Endodermal cell (in vitro differentiated cells): ENCODE measurements around the gene TESK2. TPM values are rescaled to one million over a fixed set of nuclear protein-coding genes. Genes with fewer than 3 reads are reported as not detected.

ENCODE experiments used
- DNase-seq: peaks from one replicate; pipeline ENCODE4 v3.0.0-alpha.2; 2017
- H3K27ac ChIP-seq: 2 replicates; pipeline ENCODE4 v1.5.1; 2013; ENCODE audit warnings: mild to moderate bottlenecking, low read depth, low read length, moderate library complexity
- H3K27me3 ChIP-seq: 2 replicates; pipeline ENCODE4 v1.6.1; 2013; ENCODE audit warnings: mild to moderate bottlenecking, low read length, moderate library complexity; ENCODE audit not compliant: insufficient read depth, control insufficient read depth, poor library complexity, severe bottlenecking
- H3K36me3 ChIP-seq: 2 replicates; pipeline ENCODE4 v1.7.0; 2013; ENCODE audit warnings: mild to moderate bottlenecking, low read length, moderate library complexity; ENCODE audit not compliant: control insufficient read depth, insufficient read depth
- H3K4me1 ChIP-seq: one replicate; pipeline ENCODE4 v1.7.0; 2013; ENCODE audit warnings: low read length; ENCODE audit not compliant: control insufficient read depth, insufficient read depth
- H3K4me3 ChIP-seq: 2 replicates; pipeline ENCODE4 v1.5.1; 2013; ENCODE audit warnings: mild to moderate bottlenecking, low read length, moderate library complexity
- H3K9ac ChIP-seq: 2 replicates; pipeline ENCODE4 v1.6.1; 2013; ENCODE audit warnings: mild to moderate bottlenecking, low read length, moderate library complexity; ENCODE audit not compliant: poor library complexity, severe bottlenecking; ENCODE audit errors: extremely low read depth
- H3K9me3 ChIP-seq: 2 replicates; pipeline ENCODE4 v1.6.1; 2013; ENCODE audit warnings: mild to moderate bottlenecking, low read length, moderate library complexity; ENCODE audit not compliant: control insufficient read depth
- H3K27ac Mint-ChIP-seq: 2 replicates; pipeline ENCODE4 v1.8.0; 2020; ENCODE audit warnings: mixed read lengths
- H3K27me3 Mint-ChIP-seq: 2 replicates; pipeline ENCODE4 v1.8.0; 2021; ENCODE audit warnings: mild to moderate bottlenecking, mixed read lengths; ENCODE audit not compliant: insufficient read depth
- H3K36me3 Mint-ChIP-seq: 2 replicates; pipeline ENCODE4 v1.8.0; 2020; ENCODE audit warnings: low read depth, mixed read lengths
- H3K4me1 Mint-ChIP-seq: 2 replicates; pipeline ENCODE4 v1.8.0; 2020; ENCODE audit warnings: mixed read lengths
- H3K4me3 Mint-ChIP-seq: 2 replicates; pipeline ENCODE4 v1.8.0; 2020; ENCODE audit warnings: mild to moderate bottlenecking, moderate library complexity, mixed read lengths
- H3K9me3 Mint-ChIP-seq: 2 replicates; pipeline ENCODE4 v1.8.0; 2020; ENCODE audit warnings: mild to moderate bottlenecking, mixed read lengths
- WGBS, 2 experiments: methylation state at CpG; one replicate each; pipeline versions ENCODE4 v1.1.5 to v1.1.7; 2013; ENCODE audit warnings: missing lambda C conversion rate in 2 of 2, mixed read lengths in 1 of 2; ENCODE audit not compliant: insufficient coverage in 1 of 2, insufficient read length in 1 of 2; 5-methylcytosine and 5-hydroxymethylcytosine counted together
- total RNA-seq, 2 donors: library from RNA; stranded (reverse); fragmentation: NEBNext Ultra II Directional in 1 of 2; extraction: Animal tissue kit (Norgen Biotek cat#: 25700) in 1 of 2; gene quantifications; 2 replicates in 1 of 2; 3 replicates in 1 of 2; pipeline ENCODE4 v1.2.1, GENCODE V29; 2021
- TF ChIP-seq, protein P1 (sequence below): fragments of 200-600 bp; sonication (generic); conservative IDR thresholded peaks from 2 replicates; pipeline ENCODE4 v1.5.0; 2021; ENCODE audit warnings: antibody characterized with exemption, mild to moderate bottlenecking

The TESK2 gene
- total RNA-seq, 2 donors from 2014 or later = 9.7 to 10.3 TPM

DNA sequence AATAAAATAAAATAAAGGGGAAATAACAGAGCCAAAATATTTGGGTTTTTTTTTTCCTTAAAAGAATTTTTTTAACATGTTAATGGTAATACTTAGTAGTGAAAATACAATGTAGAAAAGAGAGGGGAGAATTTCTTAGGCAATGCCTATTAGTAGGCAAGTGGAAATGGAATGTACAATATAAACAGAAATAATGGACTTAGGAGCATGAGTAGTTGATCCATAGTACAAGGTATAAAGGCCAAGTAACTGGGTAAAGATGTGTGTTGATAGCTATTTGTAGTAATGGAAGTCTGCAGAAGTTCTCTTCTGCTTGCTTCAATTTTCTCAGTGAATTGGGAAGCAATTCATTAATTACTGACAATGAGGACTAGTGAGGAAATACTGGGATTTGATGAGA is 34.4 kb downstream of the TESK2 start:
- H3K4me3 Mint-ChIP-seq = no peak overlapping the region
- no peak overlapping the region for H3K27ac Mint-ChIP-seq
- Histone ChIP-seq H3K27me3 (no peaks in the 10 kb centered on the region), H3K27ac (no peak overlapping the region), H3K4me1 (no peaks in the 10 kb centered on the region), H3K9me3 (no peaks in the 10 kb centered on the region), H3K9ac (no peak overlapping the region), H3K36me3 (no peaks in the 10 kb centered on the region), H3K4me3 (no peak overlapping the region)
- H3K36me3 Mint-ChIP-seq = peaks cover 3% of the 10 kb centered on the region
- peaks cover 3% of the 10 kb centered on the region for H3K4me1 Mint-ChIP-seq
- no peaks in the 10 kb centered on the region for H3K27me3 Mint-ChIP-seq
- H3K9me3 Mint-ChIP-seq = no peaks in the 10 kb centered on the region
- no peak for DNase-seq
- TF ChIP-seq, protein P1, sequence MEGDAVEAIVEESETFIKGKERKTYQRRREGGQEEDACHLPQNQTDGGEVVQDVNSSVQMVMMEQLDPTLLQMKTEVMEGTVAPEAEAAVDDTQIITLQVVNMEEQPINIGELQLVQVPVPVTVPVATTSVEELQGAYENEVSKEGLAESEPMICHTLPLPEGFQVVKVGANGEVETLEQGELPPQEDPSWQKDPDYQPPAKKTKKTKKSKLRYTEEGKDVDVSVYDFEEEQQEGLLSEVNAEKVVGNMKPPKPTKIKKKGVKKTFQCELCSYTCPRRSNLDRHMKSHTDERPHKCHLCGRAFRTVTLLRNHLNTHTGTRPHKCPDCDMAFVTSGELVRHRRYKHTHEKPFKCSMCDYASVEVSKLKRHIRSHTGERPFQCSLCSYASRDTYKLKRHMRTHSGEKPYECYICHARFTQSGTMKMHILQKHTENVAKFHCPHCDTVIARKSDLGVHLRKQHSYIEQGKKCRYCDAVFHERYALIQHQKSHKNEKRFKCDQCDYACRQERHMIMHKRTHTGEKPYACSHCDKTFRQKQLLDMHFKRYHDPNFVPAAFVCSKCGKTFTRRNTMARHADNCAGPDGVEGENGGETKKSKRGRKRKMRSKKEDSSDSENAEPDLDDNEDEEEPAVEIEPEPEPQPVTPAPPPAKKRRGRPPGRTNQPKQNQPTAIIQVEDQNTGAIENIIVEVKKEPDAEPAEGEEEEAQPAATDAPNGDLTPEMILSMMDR = no peak

DNA sequence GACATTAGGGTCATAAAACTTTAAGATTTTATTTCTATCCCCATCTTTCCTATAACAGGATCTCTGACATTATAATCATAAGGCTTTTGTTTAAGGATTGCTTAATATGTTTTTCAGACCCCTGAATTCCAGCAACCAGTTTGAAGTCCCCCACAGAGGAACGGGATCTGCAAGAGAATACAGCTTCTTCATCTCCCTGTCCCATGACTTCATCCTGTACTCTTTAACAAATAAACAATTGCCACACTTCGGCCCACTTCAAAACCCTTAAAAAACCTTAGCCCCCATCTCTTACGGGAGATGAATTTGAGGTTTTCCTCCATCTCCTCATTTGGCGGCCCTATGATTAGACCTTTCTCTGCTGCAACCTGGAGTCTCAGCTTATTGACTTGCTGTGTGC is 35.8 kb downstream of the TESK2 start:
- TF ChIP-seq, protein P1 = no peak
- WGBS, 2 experiments = 61 to 78% methylated on average over 4 of the region's 4 CpGs
- H3K36me3 ChIP-seq = no peaks in the 10 kb centered on the region
- H3K27me3 ChIP-seq = no peaks in the 10 kb centered on the region
- no peak overlapping the region for H3K9ac ChIP-seq
- no peak overlapping the region for H3K27ac Mint-ChIP-seq
- no peaks in the 10 kb centered on the region for H3K9me3 Mint-ChIP-seq
- peaks cover 3% of the 10 kb centered on the region for H3K36me3 Mint-ChIP-seq
- H3K4me1 ChIP-seq = no peaks in the 10 kb centered on the region
- H3K27ac ChIP-seq = no peak overlapping the region
- H3K9me3 ChIP-seq = no peaks in the 10 kb centered on the region
- H3K27me3 Mint-ChIP-seq = no peaks in the 10 kb centered on the region
- peaks cover 3% of the 10 kb centered on the region for H3K4me1 Mint-ChIP-seq
- H3K4me3 ChIP-seq = no peak overlapping the region
- no peak overlapping the region for H3K4me3 Mint-ChIP-seq
- no peak for DNase-seq

DNA sequence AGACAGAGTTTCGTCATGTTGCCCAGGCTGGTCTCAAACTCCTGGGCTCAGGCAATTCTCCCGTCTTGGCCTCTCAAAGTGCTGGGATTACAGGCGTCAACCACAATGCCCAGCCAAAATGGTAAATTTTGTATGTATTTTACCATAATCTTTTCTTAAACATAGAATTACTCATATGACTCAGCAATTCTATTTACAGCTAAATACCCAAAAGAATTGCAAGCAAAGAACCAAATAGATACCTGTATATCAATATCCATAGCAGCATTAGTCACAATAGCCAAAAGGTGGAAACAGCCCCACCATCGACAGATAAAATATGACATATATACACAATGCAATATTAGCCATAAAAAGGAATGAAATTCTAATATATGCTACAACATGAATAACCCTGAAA is 36.5 kb downstream of the TESK2 start:
- Mint-ChIP-seq H3K9me3 (no peaks in the 10 kb centered on the region), H3K36me3 (peaks cover 3% of the 10 kb centered on the region), H3K27ac (no peak overlapping the region), H3K4me1 (peaks cover 3% of the 10 kb centered on the region), H3K4me3 (no peak overlapping the region), H3K27me3 (no peaks in the 10 kb centered on the region)
- no peak overlapping the region for H3K9ac ChIP-seq
- H3K9me3 ChIP-seq = no peaks in the 10 kb centered on the region
- TF ChIP-seq, protein P1 = no peak
- H3K4me3 ChIP-seq = no peak overlapping the region
- H3K4me1 ChIP-seq = no peaks in the 10 kb centered on the region
- no peak overlapping the region for H3K27ac ChIP-seq
- H3K36me3 ChIP-seq = no peaks in the 10 kb centered on the region
- WGBS, 2 experiments = 88 to 100% methylated on average over 3 to 4 of the region's 4 CpGs
- DNase-seq = no peak
- no peaks in the 10 kb centered on the region for H3K27me3 ChIP-seq
